IMR-90 (cell line): ENCODE measurements around the gene PRMT7.

ENCODE experiments used
- BHLHE40 ChIP-seq: fragments of 150-350 bp; IDR thresholded peaks from 2 replicates; pipeline ENCODE4 v1.6.1; 2016; ENCODE audit warnings: mild to moderate bottlenecking, low read depth, low read length
- CEBPB ChIP-seq: IDR thresholded peaks from 2 replicates; pipeline ENCODE4 v1.6.1; 2012; ENCODE audit warnings: low read depth, low read length, improper control_type of control experiment
- FOS ChIP-seq: fragments of 150-350 bp; IDR thresholded peaks from 2 replicates; pipeline ENCODE4 v1.6.1; 2016; ENCODE audit warnings: low read depth, low read length
- MAZ ChIP-seq: IDR thresholded peaks from 2 replicates; pipeline ENCODE4 v1.6.1; 2012; ENCODE audit warnings: low read depth, mild to moderate bottlenecking, low read length, improper control_type of control experiment, moderate library complexity, borderline replicate concordance
- MXI1 ChIP-seq: IDR thresholded peaks from 2 replicates; pipeline ENCODE4 v1.6.1; 2012; ENCODE audit warnings: low read depth, mild to moderate bottlenecking, low read length, moderate library complexity, borderline replicate concordance
- NFE2L2 ChIP-seq: fragments of 150-350 bp; IDR thresholded peaks from 2 replicates; pipeline ENCODE4 v1.6.1; 2016; ENCODE audit warnings: low read depth, mild to moderate bottlenecking, low read length
- POLR2A ChIP-seq: IDR thresholded peaks from 2 replicates; pipeline ENCODE4 v1.6.1; 2012; ENCODE audit warnings: mild to moderate bottlenecking, low read depth, low read length
- RAD21 ChIP-seq: IDR thresholded peaks from 2 replicates; pipeline ENCODE4 v1.6.1; 2012; ENCODE audit warnings: low read length, improper control_type of control experiment
- RCOR1 ChIP-seq: IDR thresholded peaks from 2 replicates; pipeline ENCODE4 v1.6.1; 2012; ENCODE audit warnings: mild to moderate bottlenecking, low read length, improper control_type of control experiment; ENCODE audit not compliant: insufficient replicate concordance
- RFX5 ChIP-seq: IDR thresholded peaks from 2 replicates; pipeline ENCODE4 v1.8.0; 2012; ENCODE audit warnings: low read depth, mild to moderate bottlenecking, low read length, moderate library complexity
- SMC3 ChIP-seq: fragments of 150-350 bp; IDR thresholded peaks from 2 replicates; pipeline ENCODE4 v1.6.1; 2016; ENCODE audit warnings: low read depth, mild to moderate bottlenecking, antibody characterized with exemption, low read length, moderate library complexity
- TF ChIP-seq, protein P1 (sequence below): conservative IDR thresholded peaks from 2 replicates; pipeline ENCODE4 v1.5.1; 2012; ENCODE audit warnings: mild to moderate bottlenecking, low read depth, low read length, improper control_type of control experiment
- TF ChIP-seq, protein P2 (sequence below): fragments of 150-350 bp; IDR thresholded peaks from 2 replicates; pipeline ENCODE4 v1.6.1; 2017; ENCODE audit warnings: mild to moderate bottlenecking, antibody characterized with exemption, low read length, low read depth
- TF ChIP-seq, protein P3 (sequence below): fragments of 150-350 bp; IDR thresholded peaks from 2 replicates; pipeline ENCODE4 v1.6.1; 2016; ENCODE audit warnings: low read depth, mild to moderate bottlenecking, low read length, moderate library complexity, borderline replicate concordance

DNA sequence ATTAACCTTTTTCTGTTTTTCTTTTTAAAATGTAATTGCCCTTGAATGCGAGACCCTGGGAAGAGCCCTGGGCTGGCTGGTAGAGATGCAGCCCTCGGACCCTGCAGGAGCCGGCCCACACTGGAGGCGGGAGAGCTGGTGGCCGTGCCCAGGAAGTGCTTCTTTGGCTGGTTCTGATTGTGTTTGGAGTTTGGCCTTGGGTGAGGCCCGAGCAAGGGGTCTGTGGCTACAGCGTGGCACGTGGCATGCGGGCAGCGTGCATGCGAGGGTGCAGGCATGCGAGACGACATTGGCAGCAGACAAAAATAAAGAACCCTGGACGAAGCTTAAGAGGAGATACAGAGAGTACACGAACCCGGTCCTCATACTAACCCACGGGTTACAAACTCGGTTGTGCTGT lies 49.7 kb downstream of the PRMT7 start:
- TF ChIP-seq, protein P1, sequence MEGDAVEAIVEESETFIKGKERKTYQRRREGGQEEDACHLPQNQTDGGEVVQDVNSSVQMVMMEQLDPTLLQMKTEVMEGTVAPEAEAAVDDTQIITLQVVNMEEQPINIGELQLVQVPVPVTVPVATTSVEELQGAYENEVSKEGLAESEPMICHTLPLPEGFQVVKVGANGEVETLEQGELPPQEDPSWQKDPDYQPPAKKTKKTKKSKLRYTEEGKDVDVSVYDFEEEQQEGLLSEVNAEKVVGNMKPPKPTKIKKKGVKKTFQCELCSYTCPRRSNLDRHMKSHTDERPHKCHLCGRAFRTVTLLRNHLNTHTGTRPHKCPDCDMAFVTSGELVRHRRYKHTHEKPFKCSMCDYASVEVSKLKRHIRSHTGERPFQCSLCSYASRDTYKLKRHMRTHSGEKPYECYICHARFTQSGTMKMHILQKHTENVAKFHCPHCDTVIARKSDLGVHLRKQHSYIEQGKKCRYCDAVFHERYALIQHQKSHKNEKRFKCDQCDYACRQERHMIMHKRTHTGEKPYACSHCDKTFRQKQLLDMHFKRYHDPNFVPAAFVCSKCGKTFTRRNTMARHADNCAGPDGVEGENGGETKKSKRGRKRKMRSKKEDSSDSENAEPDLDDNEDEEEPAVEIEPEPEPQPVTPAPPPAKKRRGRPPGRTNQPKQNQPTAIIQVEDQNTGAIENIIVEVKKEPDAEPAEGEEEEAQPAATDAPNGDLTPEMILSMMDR = no peak
- TF ChIP-seq, protein P2, sequence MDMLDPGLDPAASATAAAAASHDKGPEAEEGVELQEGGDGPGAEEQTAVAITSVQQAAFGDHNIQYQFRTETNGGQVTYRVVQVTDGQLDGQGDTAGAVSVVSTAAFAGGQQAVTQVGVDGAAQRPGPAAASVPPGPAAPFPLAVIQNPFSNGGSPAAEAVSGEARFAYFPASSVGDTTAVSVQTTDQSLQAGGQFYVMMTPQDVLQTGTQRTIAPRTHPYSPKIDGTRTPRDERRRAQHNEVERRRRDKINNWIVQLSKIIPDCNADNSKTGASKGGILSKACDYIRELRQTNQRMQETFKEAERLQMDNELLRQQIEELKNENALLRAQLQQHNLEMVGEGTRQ = no peak
- TF ChIP-seq SMC3 = no peak
- no peak for TF ChIP-seq MXI1
- no peak for TF ChIP-seq RFX5
- TF ChIP-seq, protein P3, sequence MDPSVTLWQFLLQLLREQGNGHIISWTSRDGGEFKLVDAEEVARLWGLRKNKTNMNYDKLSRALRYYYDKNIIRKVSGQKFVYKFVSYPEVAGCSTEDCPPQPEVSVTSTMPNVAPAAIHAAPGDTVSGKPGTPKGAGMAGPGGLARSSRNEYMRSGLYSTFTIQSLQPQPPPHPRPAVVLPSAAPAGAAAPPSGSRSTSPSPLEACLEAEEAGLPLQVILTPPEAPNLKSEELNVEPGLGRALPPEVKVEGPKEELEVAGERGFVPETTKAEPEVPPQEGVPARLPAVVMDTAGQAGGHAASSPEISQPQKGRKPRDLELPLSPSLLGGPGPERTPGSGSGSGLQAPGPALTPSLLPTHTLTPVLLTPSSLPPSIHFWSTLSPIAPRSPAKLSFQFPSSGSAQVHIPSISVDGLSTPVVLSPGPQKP = no peak
- no peak for TF ChIP-seq RAD21
- no peak for TF ChIP-seq POLR2A
- TF ChIP-seq FOS = no peak
- no peak for TF ChIP-seq RCOR1
- no peak for TF ChIP-seq CEBPB
- no peak for TF ChIP-seq MAZ
- TF ChIP-seq NFE2L2 = no peak
- TF ChIP-seq BHLHE40 = no peak
